Right lobe of liver (tissue), 6 donors: ENCODE results near the gene TANGO2. TPM values are rescaled to one million over a fixed set of nuclear protein-coding genes. Genes with fewer than 3 reads are reported as not detected.

ENCODE experiments used
- ATAC-seq, 4 donors: fragments of 200-7000 bp; cut with Tn5 transposase; one replicate each; pipeline ENCODE4 v1.9.1; 2020; ENCODE audit warnings: mild to moderate bottlenecking in 4 of 4, moderate library complexity in 4 of 4
- DNase-seq, 3 donors: peaks; one replicate each; pipeline ENCODE4 v3.0.0-alpha.2; 2020
- H3K27ac ChIP-seq, 3 donors: fragments of 200-600 bp; one replicate each; pipeline ENCODE4 v1.8.0; 2022
- H3K27me3 ChIP-seq, 2 donors: fragments of 200-600 bp; one replicate each; pipeline ENCODE4 v1.8.0; 2022
- H3K36me3 ChIP-seq, 4 donors: fragments of 200-600 bp; sonication (generic) in 1 of 4; one replicate each; pipeline versions ENCODE4 v1.5.1 to v1.8.0; 2017 to 2022; ENCODE audit warnings: control low read depth in 1 of 4
- H3K4me1 ChIP-seq, 4 donors: fragments of 200-600 bp; sonication (generic) in 1 of 4; one replicate each; pipeline versions ENCODE4 v1.5.1 to v1.8.0; 2017 to 2022; ENCODE audit warnings: control low read depth in 1 of 4
- H3K4me3 ChIP-seq, 3 donors: fragments of 200-600 bp; one replicate each; pipeline ENCODE4 v1.8.0; 2022
- H3K9me3 ChIP-seq, 4 donors: fragments of 200-600 bp; sonication (generic) in 1 of 4; one replicate each; pipeline versions ENCODE4 v1.5.1 to v1.8.0; 2017 to 2022; ENCODE audit warnings: control low read depth in 1 of 4
- CTCF ChIP-seq, 4 donors: fragments of 200-600 bp in 3 of 4; fragments of 450-650 bp in 1 of 4; IDR thresholded peaks; one replicate each; pipeline versions ENCODE4 v1.5.1 to v1.8.0; 2016 to 2022; ENCODE audit warnings: antibody characterized with exemption in 4 of 4, mild to moderate bottlenecking in 2 of 4
- POLR2A ChIP-seq: fragments of 450-650 bp; IDR thresholded peaks from one replicate; pipeline ENCODE4 v1.6.1; 2017; ENCODE audit warnings: antibody characterized with exemption, mild to moderate bottlenecking
- WGBS: methylation state at CpG from one replicate; pipeline ENCODE4 v1.1.6; 2018; ENCODE audit warnings: low coverage, low lambda C conversion rate; ENCODE audit not compliant: insufficient coverage; ENCODE audit errors: missing lambda C conversion rate; 5-methylcytosine and 5-hydroxymethylcytosine counted together
- intact Hi-C, 2 donors: fragments of 100-400 bp; cut with DNase I; formaldehyde crosslinking; loops; one replicate each; pipeline versions ENCODE4 v1.11.2 to v1.14.1; 2022
- total RNA-seq, 6 experiments: library from RNA; depleted of rRNA in 2 of 6; stranded (reverse); fragments of >200 nt in 2 of 6; fragmentation: NEBNext Ultra II Directional in 3 of 6; extraction: Animal tissue kit (Norgen Biotek cat#: 25700) in 3 of 6; gene quantifications; one replicate each; pipeline versions ENCODE4 v1.1.0 to v1.2.4, GENCODE V29; 2016 to 2023
- donor health status: DM: no; HTN: yes; CAD: no.
- donor health status: DM: no; HTN: no; CAD: no.
- donor health status: DM: no; HTN: no; CAD: no.
- donor health status: DM: no; HTN: yes; CAD: no.
- donor health status: DM: no; HTN: yes; CAD: no.

TANGO2 gene
- total RNA-seq, 6 experiments from 2014 or later = 11.0 to 27.0 (median 15.5) TPM

- no peaks in the 10 kb centered on the region for H3K27me3 ChIP-seq
- 93% methylated on average over 3 of the region's 6 CpGs for WGBS
- TF ChIP-seq CTCF (IDR thresholded peaks at IDR 0.05) (no peak), POLR2A (no peak)
- H3K36me3 ChIP-seq = peaks cover 0 to 36% (median 16%) of the 10 kb centered on the region in 4 donors
- no peak overlapping the region for H3K27ac ChIP-seq
- DNase-seq (peak in 2 of 3 donors; percentile 2 to 23), ATAC-seq (no peak)
- no peaks in the 10 kb centered on the region for H3K9me3 ChIP-seq
- H3K4me1 ChIP-seq = peaks cover 0 to 21% (median 8%) of the 10 kb centered on the region in 4 donors
- H3K4me3 ChIP-seq = no peak overlapping the region
- intact Hi-C loops = loop anchor here in 1 of 2 donors (10.0 kb wide), 1 partner anchor 134 kb away; no protein-coding TSS in a partner anchor
These were observed 78.3 kb downstream of the TANGO2 start for GRCh38 chr22:20099099-20099711.

- Histone ChIP-seq H3K4me1 (peaks cover 0 to 21% (median 9%) of the 10 kb centered on the region in 4 donors), H3K9me3 (no peaks in the 10 kb centered on the region), H3K27me3 (no peaks in the 10 kb centered on the region), H3K27ac (peak overlapping the region in 2 of 3 donors; percentile 36 to 73), H3K36me3 (peaks cover 0 to 34% (median 20%) of the 10 kb centered on the region in 4 donors), H3K4me3 (no peak overlapping the region)
- peak; percentile 70 to 81 (median 74) for ATAC-seq
- WGBS = 33% methylated on average over 6 of the region's 8 CpGs
- TF ChIP-seq CTCF (IDR thresholded peaks at IDR 0.05) (no peak), POLR2A (no peak)
- peak; percentile 49 to 79 (median 78) for DNase-seq
- intact Hi-C loops = no loop called here
These were observed 80.7 kb downstream of the TANGO2 start for GRCh38 chr22:20101638-20102037.

GRCh38 chr22:20102203-20102780, 81.4 kb downstream of the TANGO2 start:
- Histone ChIP-seq H3K4me3 (no peak overlapping the region), H3K4me1 (peaks cover 0 to 21% (median 9%) of the 10 kb centered on the region in 4 donors), H3K27ac (peak overlapping the region in 2 of 3 donors; percentile 36 to 73), H3K9me3 (no peaks in the 10 kb centered on the region), H3K36me3 (peaks cover 6 to 38% (median 23%) of the 10 kb centered on the region in 4 donors), H3K27me3 (no peaks in the 10 kb centered on the region)
- intact Hi-C loops = no loop called here
- ATAC-seq (peak; percentile 81 to 91 (median 84)), DNase-seq (peak; percentile 52 to 76 (median 71))
- 58% methylated on average over 8 of the region's 12 CpGs for WGBS
- TF ChIP-seq POLR2A = no peak
- peak; percentile 23 to 42 (median 36) for TF ChIP-seq CTCF (IDR thresholded peaks at IDR 0.05)

- Histone ChIP-seq H3K9me3 (no peaks in the 10 kb centered on the region), H3K4me3 (no peak overlapping the region), H3K4me1 (peaks cover 0 to 21% (median 9%) of the 10 kb centered on the region in 4 donors), H3K27me3 (no peaks in the 10 kb centered on the region), H3K36me3 (peaks cover 6 to 52% (median 20%) of the 10 kb centered on the region in 4 donors), H3K27ac (peak overlapping the region in 1 of 3 donors; percentile 51)
- WGBS = 100% methylated on average over 4 of the region's 7 CpGs
- DNase-seq (peak in 2 of 3 donors; percentile 5 to 33), ATAC-seq (no peak)
- intact Hi-C loops = no loop called here
- no peak for TF ChIP-seq CTCF (IDR thresholded peaks at IDR 0.05)
- no peak for TF ChIP-seq POLR2A
These were observed 84.7 kb downstream of the TANGO2 start for GRCh38 chr22:20105456-20106204.
